Measurements from ENCODE around the gene OS9.

- TF ChIP-seq CTCF (conservative IDR thresholded peaks at IDR 0.05) (no peak), ZFX (IDR thresholded peaks at IDR 0.05) (no peak)
These were observed 2.0 kb downstream of the OS9 start for GRCh38 chr12:57695770-57696432.
